ENCODE data around the gene OR51B6. TPM values are rescaled to one million over a fixed set of nuclear protein-coding genes. Genes with fewer than 3 reads are reported as not detected.
A peak's percentile ranks its signal among the peaks of the same experiment; 100 is the strongest.
"Not testable (repeated sequence)": the region's sequence is repeated elsewhere in the genome, so short reads cannot be mapped to it uniquely, and the experiment has no call there.

Gene OR51B6
- total RNA-seq, 1 donor: not detected

DNA sequence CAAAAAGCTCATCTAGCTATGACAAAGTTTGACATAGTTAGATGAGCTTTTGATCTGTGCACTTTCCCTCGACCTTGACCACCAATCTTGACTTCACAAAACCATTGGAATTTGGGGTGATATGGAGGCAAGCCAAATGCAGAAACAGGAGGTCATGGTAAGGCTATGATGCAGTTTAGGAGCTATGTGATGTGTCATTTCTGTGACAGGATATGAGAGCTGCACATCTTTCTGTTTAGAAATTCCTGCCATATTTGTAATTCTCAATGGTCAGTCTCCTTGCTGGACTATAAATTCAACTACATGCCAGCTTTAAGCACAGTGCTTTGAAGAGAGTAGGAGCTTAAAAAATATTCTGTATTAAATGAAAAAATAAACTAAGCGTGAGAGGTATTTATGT, 12.9 kb downstream of the OR51B6 start:
- peak; percentile 38 for DNase-seq (ENCODE audit: insufficient read length, low spot score, missing footprints)
- Histone ChIP-seq H2AFZ (ENCODE audit: low read length) (peak overlapping the region; percentile 32), H3K79me2 (ENCODE audit: insufficient read depth, low read length) (no peaks in the 10 kb centered on the region), H3K9me3 (ENCODE audit: low read depth, low read length) (no peaks in the 10 kb centered on the region), H3K27me3 (ENCODE audit: insufficient read depth, low read length) (no peaks in the 10 kb centered on the region), H3K27ac (ENCODE audit: low read depth, low read length) (peak overlapping the region; percentile 91), H3K4me3 (ENCODE audit: insufficient read depth, low read length) (no peak overlapping the region), H3K36me3 (ENCODE audit: insufficient read depth, low read length) (no peaks in the 10 kb centered on the region), H3K4me1 (ENCODE audit: insufficient read depth, low read length) (peaks cover 63% of the 10 kb centered on the region), H4K20me1 (ENCODE audit: insufficient read depth, low read length) (no peaks in the 10 kb centered on the region), H3K4me2 (ENCODE audit: insufficient read depth, low read length) (peak overlapping the region; percentile 56)
- TF ChIP-seq, protein P1, sequence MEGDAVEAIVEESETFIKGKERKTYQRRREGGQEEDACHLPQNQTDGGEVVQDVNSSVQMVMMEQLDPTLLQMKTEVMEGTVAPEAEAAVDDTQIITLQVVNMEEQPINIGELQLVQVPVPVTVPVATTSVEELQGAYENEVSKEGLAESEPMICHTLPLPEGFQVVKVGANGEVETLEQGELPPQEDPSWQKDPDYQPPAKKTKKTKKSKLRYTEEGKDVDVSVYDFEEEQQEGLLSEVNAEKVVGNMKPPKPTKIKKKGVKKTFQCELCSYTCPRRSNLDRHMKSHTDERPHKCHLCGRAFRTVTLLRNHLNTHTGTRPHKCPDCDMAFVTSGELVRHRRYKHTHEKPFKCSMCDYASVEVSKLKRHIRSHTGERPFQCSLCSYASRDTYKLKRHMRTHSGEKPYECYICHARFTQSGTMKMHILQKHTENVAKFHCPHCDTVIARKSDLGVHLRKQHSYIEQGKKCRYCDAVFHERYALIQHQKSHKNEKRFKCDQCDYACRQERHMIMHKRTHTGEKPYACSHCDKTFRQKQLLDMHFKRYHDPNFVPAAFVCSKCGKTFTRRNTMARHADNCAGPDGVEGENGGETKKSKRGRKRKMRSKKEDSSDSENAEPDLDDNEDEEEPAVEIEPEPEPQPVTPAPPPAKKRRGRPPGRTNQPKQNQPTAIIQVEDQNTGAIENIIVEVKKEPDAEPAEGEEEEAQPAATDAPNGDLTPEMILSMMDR (IDR thresholded peaks at IDR 0.05; ENCODE audit: extremely low read depth, low read depth, low read length): no peak

DNA sequence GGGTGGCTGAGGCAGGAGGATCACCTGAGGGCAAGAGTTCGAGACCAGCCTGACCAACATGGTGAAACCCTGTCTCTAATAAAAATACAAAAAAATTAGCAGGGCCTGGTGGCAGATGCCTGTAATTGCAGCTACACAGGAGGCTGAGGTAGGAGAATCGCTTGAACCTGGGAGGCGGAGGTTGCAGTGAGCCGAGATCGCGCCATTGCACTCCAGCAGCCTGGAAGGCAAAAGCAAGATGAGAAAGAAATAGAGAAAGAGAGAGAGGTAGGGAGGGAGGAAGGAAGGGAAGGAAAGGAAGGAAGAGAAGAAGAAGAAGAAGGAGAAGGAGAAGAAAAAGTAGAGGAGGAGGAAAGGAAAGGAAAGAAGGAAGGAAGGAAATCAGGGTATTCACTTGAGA, 15.1 kb downstream of the OR51B6 start:
- not testable (repeated sequence) for H2AFZ ChIP-seq (ENCODE audit: low read length); H3K27me3 ChIP-seq (ENCODE audit: insufficient read depth, low read length); DNase-seq (ENCODE audit: insufficient read length, low spot score, missing footprints); H4K20me1 ChIP-seq (ENCODE audit: insufficient read depth, low read length); H3K9me3 ChIP-seq (ENCODE audit: low read depth, low read length); H3K79me2 ChIP-seq (ENCODE audit: insufficient read depth, low read length); H3K4me2 ChIP-seq (ENCODE audit: insufficient read depth, low read length); H3K4me3 ChIP-seq (ENCODE audit: insufficient read depth, low read length); H3K36me3 ChIP-seq (ENCODE audit: insufficient read depth, low read length)
- Histone ChIP-seq H3K27ac (ENCODE audit: low read depth, low read length) (peak overlapping the region; percentile 91), H3K4me1 (ENCODE audit: insufficient read depth, low read length) (peaks cover 67% of the 10 kb centered on the region)
- TF ChIP-seq, protein P1 (IDR thresholded peaks at IDR 0.05; ENCODE audit: extremely low read depth, low read depth, low read length): peak; percentile 9

DNA sequence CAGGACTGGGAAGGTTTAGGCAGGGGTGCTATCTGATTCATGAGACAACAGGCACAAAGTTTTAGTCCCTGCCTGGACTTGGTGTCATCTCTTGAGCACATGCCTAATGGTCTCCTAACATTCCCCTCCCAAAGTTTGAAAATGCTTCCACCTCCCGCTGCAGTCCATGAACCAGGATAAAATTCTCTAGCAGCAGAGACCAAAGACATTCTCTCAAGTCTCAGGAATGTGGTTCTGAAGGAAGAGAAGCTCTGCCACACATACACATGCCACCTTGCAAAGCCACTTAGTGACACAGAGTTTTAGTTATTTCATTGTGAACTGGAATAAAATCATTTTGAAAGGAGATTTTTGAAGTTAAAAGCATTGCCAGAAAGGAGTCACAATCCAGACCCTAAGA, 15.5 kb downstream of the OR51B6 start:
- H3K4me2 ChIP-seq (ENCODE audit: insufficient read depth, low read length): peak overlapping the region; percentile 59
- no peak for DNase-seq (ENCODE audit: insufficient read length, low spot score, missing footprints)
- H3K27me3 ChIP-seq (ENCODE audit: insufficient read depth, low read length): no peaks in the 10 kb centered on the region
- peaks cover 65% of the 10 kb centered on the region for H3K4me1 ChIP-seq (ENCODE audit: insufficient read depth, low read length)
- TF ChIP-seq, protein P1 (IDR thresholded peaks at IDR 0.05; ENCODE audit: extremely low read depth, low read depth, low read length): no peak
- H3K36me3 ChIP-seq (ENCODE audit: insufficient read depth, low read length): no peaks in the 10 kb centered on the region
- H3K79me2 ChIP-seq (ENCODE audit: insufficient read depth, low read length): no peaks in the 10 kb centered on the region
- H3K4me3 ChIP-seq (ENCODE audit: insufficient read depth, low read length): no peak overlapping the region
- H4K20me1 ChIP-seq (ENCODE audit: insufficient read depth, low read length): no peaks in the 10 kb centered on the region
- no peaks in the 10 kb centered on the region for H3K9me3 ChIP-seq (ENCODE audit: low read depth, low read length)
- H3K27ac ChIP-seq (ENCODE audit: low read depth, low read length): peak overlapping the region; percentile 91
- H2AFZ ChIP-seq (ENCODE audit: low read length): no peak overlapping the region

DNA sequence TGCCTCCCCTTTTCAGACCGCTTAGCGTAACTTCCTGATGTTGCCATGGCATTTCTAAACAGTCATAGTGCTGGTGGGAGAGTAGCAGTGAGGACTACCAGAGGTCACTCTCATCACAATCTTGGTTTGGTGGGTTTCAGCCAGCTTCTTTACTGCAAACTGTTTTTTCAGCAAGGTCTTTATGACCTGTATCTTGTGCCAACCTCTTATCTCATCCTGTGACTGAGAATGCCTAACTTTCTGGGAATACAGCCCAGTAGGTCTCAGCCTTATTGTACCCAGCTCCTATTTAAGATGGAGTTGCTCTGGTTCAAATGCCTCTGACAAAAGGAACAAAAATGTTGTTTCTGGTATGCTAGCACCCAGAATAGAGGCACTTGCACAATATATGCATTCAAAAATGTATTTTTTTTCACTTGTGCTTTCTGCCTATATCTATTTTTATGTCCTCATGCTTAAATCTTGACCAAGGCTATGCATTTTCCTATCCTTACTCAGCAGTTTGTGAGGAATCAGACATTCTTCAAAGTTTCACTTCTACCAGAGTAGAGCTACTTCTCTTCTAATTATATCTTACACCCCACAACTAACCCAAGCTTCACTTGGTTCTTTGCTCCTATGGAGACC, 16.3 kb downstream of the OR51B6 start:
- H3K27ac ChIP-seq (ENCODE audit: low read depth, low read length): peak overlapping the region; percentile 91
- H3K4me2 ChIP-seq (ENCODE audit: insufficient read depth, low read length): peak overlapping the region; percentile 59
- no peak overlapping the region for H2AFZ ChIP-seq (ENCODE audit: low read length)
- no peak overlapping the region for H3K4me3 ChIP-seq (ENCODE audit: insufficient read depth, low read length)
- no peaks in the 10 kb centered on the region for H4K20me1 ChIP-seq (ENCODE audit: insufficient read depth, low read length)
- TF ChIP-seq, protein P1 (IDR thresholded peaks at IDR 0.05; ENCODE audit: extremely low read depth, low read depth, low read length): no peak
- H3K4me1 ChIP-seq (ENCODE audit: insufficient read depth, low read length): peaks cover 63% of the 10 kb centered on the region
- H3K27me3 ChIP-seq (ENCODE audit: insufficient read depth, low read length): no peaks in the 10 kb centered on the region
- no peaks in the 10 kb centered on the region for H3K9me3 ChIP-seq (ENCODE audit: low read depth, low read length)
- no peaks in the 10 kb centered on the region for H3K36me3 ChIP-seq (ENCODE audit: insufficient read depth, low read length)
- DNase-seq (ENCODE audit: insufficient read length, low spot score, missing footprints): no peak
- H3K79me2 ChIP-seq (ENCODE audit: insufficient read depth, low read length): no peaks in the 10 kb centered on the region
